GM19468 (cell line): ENCODE data around the gene CYP4F12.

ENCODE experiments used
- ATAC-seq: cut with Tn5 transposase; IDR thresholded peaks from one replicate; pipeline ENCODE4 v1.9.1; 2021; ENCODE audit warnings: mild to moderate bottlenecking, moderate library complexity, moderate number of reproducible peaks; ENCODE audit not compliant: unreplicated experiment; ENCODE audit errors: extremely low read depth

Gene CYP4F12

GRCh38 chr19:15696654-15697194 is 23.8 kb downstream of the CYP4F12 start:
- no peak for ATAC-seq

DNA sequence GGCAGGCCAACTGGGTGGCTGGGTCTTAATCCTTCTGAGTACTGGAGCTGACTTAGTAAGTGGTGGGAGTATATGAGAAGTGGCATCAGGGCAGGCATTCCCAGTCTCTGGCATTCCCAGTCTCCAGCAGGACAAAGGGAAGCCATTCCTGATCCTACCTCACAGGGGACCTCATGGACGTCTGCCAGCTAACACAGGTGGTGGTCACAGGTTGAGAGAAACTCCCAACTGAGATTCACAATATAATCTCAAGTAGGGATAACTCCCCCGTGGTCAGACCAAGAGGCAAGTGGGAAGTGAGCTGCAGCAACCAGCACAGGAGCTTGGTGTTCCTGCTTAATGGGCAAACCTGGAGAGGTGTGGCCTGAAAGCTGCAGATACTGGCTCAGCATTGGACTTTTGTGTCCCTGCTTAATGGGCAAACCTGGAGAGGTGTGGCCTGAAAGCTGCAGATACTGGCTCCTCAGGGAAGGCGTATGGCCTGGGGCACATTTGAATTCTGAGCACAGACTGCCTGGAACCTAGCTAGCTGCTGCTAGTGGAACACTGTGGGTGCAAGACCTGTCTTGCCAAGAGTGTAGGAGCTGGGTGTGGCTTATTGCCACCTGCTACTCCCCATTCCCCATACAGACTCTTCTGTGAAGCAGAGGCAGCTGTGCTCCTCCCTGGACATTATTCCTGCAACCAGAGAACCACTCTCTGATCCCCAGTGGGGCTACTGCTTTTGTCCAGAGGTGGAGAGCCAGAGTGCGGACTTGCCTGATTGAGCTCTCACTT is 29.1 kb downstream of the CYP4F12 start:
- ATAC-seq: no peak

- no peak for ATAC-seq
Measured at GRCh38 chr19:15702534-15702930, 29.6 kb downstream of the CYP4F12 start.

DNA sequence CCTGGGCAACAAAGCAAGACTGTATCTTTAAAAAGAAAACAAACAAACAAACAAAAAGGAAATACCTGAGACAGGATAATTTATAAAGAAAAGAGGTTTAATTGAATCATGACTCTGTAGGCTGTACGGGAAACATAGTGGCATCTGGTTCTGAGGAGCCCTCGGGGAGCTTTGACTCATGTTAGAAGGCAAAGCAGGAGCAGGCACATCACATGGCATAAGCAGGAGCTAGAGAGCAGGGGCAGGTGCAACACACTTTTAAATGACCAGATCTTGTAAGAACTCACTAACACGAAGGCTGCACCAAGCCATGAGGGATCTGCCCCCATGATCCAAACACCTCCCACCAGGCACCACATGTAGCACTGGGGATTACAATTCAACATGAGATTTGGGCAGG is 41.8 kb downstream of the CYP4F12 start:
- ATAC-seq: no peak

DNA sequence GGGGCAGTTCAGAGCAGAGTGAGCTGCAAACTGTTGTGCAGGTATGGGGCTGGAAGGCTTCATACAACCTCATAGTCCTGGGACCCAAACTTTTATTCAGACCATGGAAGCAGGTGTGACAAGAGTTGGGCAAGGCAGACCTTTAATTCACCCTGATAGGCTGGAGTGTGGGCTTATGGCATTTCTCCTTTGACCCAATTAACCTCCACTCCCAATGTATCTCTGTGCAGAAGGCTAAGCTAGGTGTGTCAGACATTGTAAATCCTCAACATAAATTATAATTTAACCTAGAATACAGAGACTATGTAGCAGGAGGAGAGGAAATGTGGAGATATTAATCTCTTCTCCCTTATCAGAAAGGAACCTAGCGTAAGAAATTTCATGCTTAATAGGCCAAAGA is 42.8 kb downstream of the CYP4F12 start:
- ATAC-seq: no peak

GRCh38 chr19:15717809-15718208 is 44.9 kb downstream of the CYP4F12 start:
- no peak for ATAC-seq

DNA sequence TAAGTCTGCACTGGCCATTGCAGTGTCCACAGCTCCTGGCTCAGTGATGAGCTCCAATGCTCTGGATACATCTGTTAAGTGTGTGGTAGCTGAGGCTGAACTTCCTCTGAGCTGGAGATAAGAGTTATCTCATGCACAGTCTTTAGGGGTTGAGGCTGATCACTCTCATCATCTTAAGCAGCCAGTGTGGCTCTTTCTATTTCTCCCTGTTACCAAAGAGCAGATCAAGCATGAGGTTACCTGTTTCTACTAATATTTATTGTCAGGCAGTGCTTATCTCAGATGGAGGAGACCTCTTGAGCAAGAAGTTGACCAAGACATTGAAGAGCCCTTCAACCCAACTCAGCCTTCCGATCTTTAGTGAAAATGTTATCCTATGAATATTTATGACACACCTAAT is 48.4 kb downstream of the CYP4F12 start:
- no peak for ATAC-seq

GRCh38 chr19:15722956-15723355 is 50.1 kb downstream of the CYP4F12 start:
- ATAC-seq: no peak

DNA sequence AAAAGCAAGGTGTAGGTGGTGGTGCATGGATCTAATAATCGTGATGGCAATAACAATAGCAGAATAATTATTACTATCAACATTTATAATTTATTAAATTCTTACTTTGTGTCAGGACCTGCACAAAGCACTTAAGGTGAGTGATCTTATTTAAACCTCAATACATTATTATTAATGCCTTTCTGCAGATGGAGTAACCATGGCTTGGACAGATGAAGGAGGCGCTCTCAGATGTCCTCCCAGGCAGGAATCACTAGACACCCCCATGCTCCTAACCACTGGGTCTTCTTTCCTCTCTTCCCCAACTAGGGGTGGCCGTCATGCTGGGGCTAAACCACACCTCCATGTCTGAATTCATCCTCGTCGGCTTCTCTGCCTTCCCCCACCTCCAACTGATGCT is 54.8 kb downstream of the CYP4F12 start, which contains the start of gene OR10H2:
OR10H2 (plus strand) TSS at position 301 of the 400 bp plus-strand sequence; CDS start at position 321, 20 bp downstream.
- ATAC-seq: no peak

DNA sequence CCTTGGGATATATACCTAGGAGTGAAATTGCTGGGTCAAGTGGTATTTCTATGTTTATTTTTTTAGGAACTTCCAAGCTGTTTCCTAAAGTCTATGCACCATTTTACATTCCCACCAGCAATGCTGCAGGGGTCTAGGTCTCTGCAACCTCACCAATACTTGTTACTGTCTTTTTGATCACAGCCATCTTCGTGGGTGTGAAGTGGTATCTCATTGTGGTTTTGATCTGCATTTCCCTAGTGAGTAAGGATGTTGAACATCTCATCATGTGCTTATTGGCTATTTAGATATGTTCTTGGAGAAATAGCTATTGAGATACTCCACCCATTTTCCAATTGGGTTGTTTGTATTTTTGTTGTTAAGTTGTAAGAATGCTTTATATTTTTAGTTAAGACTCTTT is 57.7 kb downstream of the CYP4F12 start:
- ATAC-seq: no peak

DNA sequence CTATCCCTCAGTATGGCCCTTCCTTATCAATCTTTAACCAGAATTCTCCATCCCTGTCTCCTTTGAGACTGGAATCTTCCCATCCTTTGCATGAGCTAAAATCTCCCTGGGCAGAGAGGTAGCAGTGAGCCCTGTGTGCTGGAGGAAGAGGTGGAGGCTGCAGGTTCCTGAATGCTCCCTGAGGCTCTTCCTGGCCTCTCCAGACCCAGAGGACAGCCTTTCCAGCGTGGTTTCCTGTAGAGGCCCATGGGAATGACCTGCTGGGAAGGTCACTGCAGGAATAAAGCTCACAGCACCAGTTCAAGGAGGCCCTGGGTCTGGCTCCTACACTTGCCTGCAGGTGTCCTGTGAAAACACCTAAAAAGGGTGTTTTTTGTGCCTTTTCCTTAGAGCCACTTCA is 59.5 kb downstream of the CYP4F12 start:
- no peak for ATAC-seq

DNA sequence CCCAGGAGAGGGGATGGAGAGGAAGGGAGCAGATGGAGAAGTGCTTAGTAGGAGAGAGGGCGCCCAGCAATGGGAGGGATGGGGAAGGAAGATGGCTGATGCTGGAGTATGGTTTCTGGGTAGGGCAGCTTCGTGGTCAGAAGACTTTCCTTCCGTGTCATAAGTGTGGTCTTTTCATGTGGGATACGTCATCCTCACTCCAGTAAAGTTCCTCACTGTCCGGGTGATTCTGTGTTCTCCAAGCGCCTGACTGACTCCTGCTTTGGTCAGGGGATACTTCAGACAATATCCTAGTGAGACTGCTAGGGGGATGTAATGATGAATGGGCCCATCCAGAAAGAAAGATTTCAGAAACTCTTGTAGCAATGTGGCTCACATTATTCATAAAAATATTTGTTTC is 61.0 kb downstream of the CYP4F12 start:
- ATAC-seq: no peak

DNA sequence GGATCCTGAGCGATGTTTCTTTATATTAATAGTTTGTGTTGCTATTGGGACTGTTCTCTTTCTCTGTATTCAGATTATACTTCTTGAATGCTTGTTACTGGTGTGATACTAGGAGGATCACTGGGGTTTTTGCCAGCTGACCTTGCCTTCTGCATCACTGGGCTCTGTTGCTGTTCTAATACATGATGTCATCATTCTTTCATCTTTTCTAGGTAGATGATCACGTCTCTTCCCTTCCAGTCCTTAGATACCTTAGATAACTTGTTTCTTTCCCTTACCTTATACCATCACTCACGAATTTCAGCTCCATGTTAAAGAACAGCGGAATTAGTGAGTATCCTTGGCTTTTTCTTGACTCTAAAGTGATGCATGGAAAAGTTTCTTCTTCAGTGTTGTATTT is 64.8 kb downstream of the CYP4F12 start, which contains the start of gene OR10H3:
OR10H3 (plus strand) TSS at position 264 of the 400 bp plus-strand sequence. CDS start 3,408 bp downstream, outside the sequence.
- no peak for ATAC-seq

DNA sequence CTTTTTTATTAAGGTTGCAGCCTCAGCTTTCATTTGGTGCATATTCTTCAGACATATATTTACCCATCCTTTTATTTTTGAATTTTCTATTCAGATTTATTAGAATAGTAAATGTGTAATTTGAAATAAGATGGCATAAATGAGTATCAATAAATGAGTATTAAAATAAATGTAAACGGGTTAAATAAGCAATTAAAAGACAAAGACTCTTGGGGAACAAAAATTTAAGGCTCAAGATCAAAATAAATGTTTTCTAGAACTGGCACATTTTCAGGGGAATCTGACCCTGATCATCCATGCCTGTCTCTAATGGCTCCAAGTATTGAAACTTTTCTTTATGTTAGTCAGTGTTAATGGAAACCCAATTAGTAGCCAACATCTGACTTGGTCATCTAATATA is 67.9 kb downstream of the CYP4F12 start:
- ATAC-seq: no peak
